Loucy (cell line): ENCODE results near the gene ANTXRL.
"Not testable (repeated sequence)": the region's sequence is repeated elsewhere in the genome, so short reads cannot be mapped to it uniquely, and the experiment has no call there.

Experiments
- CTCF ChIP-seq: fragments of 200-600 bp; sonication (generic); conservative IDR thresholded peaks from 2 replicates; pipeline ENCODE4 v1.5.1; 2014; ENCODE audit warnings: mild to moderate bottlenecking, antibody characterized with exemption, low read length
- EZH2phosphoT487 ChIP-seq: fragments of 200-600 bp; IDR thresholded peaks from 2 replicates; pipeline ENCODE4 v1.6.1; 2018; ENCODE audit warnings: antibody characterized with exemption, mild to moderate bottlenecking, moderate library complexity, borderline replicate concordance

- not testable (repeated sequence) for TF ChIP-seq CTCF, EZH2phosphoT487
Observed at GRCh38 chr10:46368956-46369355, 82.2 kb downstream of the ANTXRL start.
